Caco-2 (cell line): ENCODE data around the gene ELL2. TPM values are rescaled to one million over a fixed set of nuclear protein-coding genes. Genes with fewer than 3 reads are reported as not detected.

Experiments used
- BruUV-seq: library from RNA; stranded (reverse); fragments of 400-500 nt; replicated peaks from 2 replicates; lab custom pipeline; 2021; lab: Mats Ljungman, UMichigan
- CTCF ChIA-PET: fragments of 300-600 bp; sonication (Branson Sonifier 250); formaldehyde crosslinking; loops from one replicate; lab custom pipeline; 2022; ENCODE audit warnings: antibody characterized with exemption; lab: Charles Lee
- POLR2A ChIA-PET: fragments of 300-600 bp; sonication (Branson Sonifier 250); formaldehyde crosslinking; loops from one replicate; lab custom pipeline; 2022; ENCODE audit warnings: antibody characterized with exemption; lab: Charles Lee
- DNase-seq, 2 experiments: peaks; one replicate each; pipeline versions ENCODE4 v3.0.0 to v3.0.0-alpha.2; 2020 to 2022
- H3K27me3 ChIP-seq: replicated peaks from 2 replicates; pipeline ENCODE4 v1.6.0; 2011; ENCODE audit warnings: low read length; ENCODE audit not compliant: control insufficient read depth, insufficient read depth
- H3K36me3 ChIP-seq: 2 replicates; pipeline ENCODE4 v1.5.1; 2011; ENCODE audit warnings: low read length; ENCODE audit not compliant: control insufficient read depth, insufficient read depth
- H3K4me1 ChIP-seq: fragments of 250-450 bp; sonication (Bioruptor Pico); 2 replicates; pipeline ENCODE4 v1.5.1; 2020; ENCODE audit warnings: mild to moderate bottlenecking
- H3K4me3 ChIP-seq: 2 replicates; pipeline ENCODE4 v1.5.1; 2011; ENCODE audit warnings: low read depth, mild to moderate bottlenecking, control low read depth, low read length
- H3K9me3 ChIP-seq: fragments of 250-450 bp; sonication (Bioruptor Pico); 2 replicates; pipeline ENCODE4 v1.5.1; 2020; ENCODE audit warnings: mild to moderate bottlenecking, moderate library complexity
- H3K27ac Mint-ChIP-seq: one replicate; pipeline ENCODE4 v1.8.0; 2022; ENCODE audit warnings: mixed read lengths; ENCODE audit not compliant: unreplicated experiment
- H3K27me3 Mint-ChIP-seq: one replicate; pipeline ENCODE4 v1.8.0; 2022; ENCODE audit warnings: mixed read lengths; ENCODE audit not compliant: insufficient read depth, unreplicated experiment
- H3K36me3 Mint-ChIP-seq: one replicate; pipeline ENCODE4 v1.8.0; 2022; ENCODE audit warnings: mild to moderate bottlenecking, mixed read lengths; ENCODE audit not compliant: insufficient read depth, unreplicated experiment
- H3K4me1 Mint-ChIP-seq: one replicate; pipeline ENCODE4 v1.8.0; 2022; ENCODE audit warnings: low read depth, mixed read lengths; ENCODE audit not compliant: unreplicated experiment
- H3K4me3 Mint-ChIP-seq: one replicate; pipeline ENCODE4 v1.8.0; 2022; ENCODE audit warnings: mild to moderate bottlenecking, moderate library complexity, mixed read lengths; ENCODE audit not compliant: unreplicated experiment
- H3K9me3 Mint-ChIP-seq: one replicate; pipeline ENCODE4 v1.8.0; 2022; ENCODE audit warnings: mixed read lengths; ENCODE audit not compliant: unreplicated experiment
- intact Hi-C: fragments of 100-400 bp; cut with micrococcal nuclease; formaldehyde crosslinking; loops from one replicate; pipeline ENCODE4 v1.10.0; 2022; ENCODE audit not compliant: unreplicated experiment
- total RNA-seq: library from RNA; stranded (reverse); gene quantifications from 2 replicates; pipeline ENCODE4 v1.2.3, GENCODE V29; 2022
- TF ChIP-seq, protein P1 (sequence below), 2 experiments: fragments of 200-600 bp in 1 of 2; IDR thresholded peaks; 1 replicate in 1 of 2; 2 replicates in 1 of 2; pipeline versions ENCODE4 v1.5.1 to v1.8.0; 2011 to 2022; ENCODE audit warnings: antibody characterized with exemption in 1 of 2, control low read depth in 1 of 2, inconsistent platforms in 1 of 2, low read depth in 1 of 2, low read length in 1 of 2, mild to moderate bottlenecking in 1 of 2, moderate library complexity in 1 of 2; ENCODE audit not compliant: insufficient read depth in 1 of 2, severe bottlenecking in 1 of 2, unreplicated experiment in 1 of 2

The ELL2 gene
- total RNA-seq, 1 experiment from 2014 or later, result 81.0 TPM

DNA sequence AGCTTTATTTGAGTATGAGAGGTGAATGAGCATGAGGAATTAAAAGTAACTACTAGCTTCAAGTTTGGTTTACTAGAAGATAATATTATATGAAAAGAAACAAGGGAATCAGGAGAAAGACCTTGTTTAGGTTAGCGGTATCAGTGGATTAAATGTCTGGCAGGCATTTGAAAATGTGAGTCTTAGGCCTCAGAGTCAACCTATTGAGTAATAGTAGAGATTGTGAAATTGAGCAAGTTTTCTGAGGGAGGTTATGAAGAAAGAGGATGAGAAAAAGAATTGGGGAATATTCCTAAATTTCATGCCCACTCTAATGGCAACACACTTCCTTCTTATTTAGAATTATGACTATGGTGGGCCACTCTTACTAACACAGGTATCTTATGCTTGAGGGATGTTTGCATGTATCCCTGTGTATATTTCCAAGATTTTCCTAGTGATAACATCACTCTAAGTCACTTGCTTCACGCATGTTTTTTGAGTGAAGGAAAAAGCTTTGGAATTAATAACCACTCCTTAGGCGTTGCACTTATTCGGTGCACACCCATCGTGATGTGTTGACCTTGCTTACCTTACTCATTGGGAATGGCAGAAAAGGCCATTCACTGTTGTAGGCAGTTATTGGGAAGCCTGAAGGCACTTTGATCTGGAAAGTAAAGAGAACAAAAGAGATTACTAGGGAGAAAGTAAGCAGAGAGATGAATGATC is 8.2 kb upstream of the ELL2 start:
- no TSS peak for BruUV-seq
- POLR2A ChIA-PET, result no interaction called here
- TF ChIP-seq, protein P1, sequence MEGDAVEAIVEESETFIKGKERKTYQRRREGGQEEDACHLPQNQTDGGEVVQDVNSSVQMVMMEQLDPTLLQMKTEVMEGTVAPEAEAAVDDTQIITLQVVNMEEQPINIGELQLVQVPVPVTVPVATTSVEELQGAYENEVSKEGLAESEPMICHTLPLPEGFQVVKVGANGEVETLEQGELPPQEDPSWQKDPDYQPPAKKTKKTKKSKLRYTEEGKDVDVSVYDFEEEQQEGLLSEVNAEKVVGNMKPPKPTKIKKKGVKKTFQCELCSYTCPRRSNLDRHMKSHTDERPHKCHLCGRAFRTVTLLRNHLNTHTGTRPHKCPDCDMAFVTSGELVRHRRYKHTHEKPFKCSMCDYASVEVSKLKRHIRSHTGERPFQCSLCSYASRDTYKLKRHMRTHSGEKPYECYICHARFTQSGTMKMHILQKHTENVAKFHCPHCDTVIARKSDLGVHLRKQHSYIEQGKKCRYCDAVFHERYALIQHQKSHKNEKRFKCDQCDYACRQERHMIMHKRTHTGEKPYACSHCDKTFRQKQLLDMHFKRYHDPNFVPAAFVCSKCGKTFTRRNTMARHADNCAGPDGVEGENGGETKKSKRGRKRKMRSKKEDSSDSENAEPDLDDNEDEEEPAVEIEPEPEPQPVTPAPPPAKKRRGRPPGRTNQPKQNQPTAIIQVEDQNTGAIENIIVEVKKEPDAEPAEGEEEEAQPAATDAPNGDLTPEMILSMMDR (IDR thresholded peaks at IDR 0.05; ENCODE audit: insufficient read depth in 1 of 2, low read depth in 1 of 2, low read length in 1 of 2, severe bottlenecking in 1 of 2, unreplicated experiment in 1 of 2), result no peak
- Histone ChIP-seq H3K9me3 (no peaks in the 10 kb centered on the region), H3K4me3 (no peak overlapping the region), H3K27me3 (no peaks in the 10 kb centered on the region), H3K36me3 (no peaks in the 10 kb centered on the region), H3K4me1 (peaks cover 30% of the 10 kb centered on the region)
- Mint-ChIP-seq H3K27ac (no peak overlapping the region), H3K9me3 (no peaks in the 10 kb centered on the region), H3K36me3 (no peaks in the 10 kb centered on the region), H3K27me3 (no peaks in the 10 kb centered on the region), H3K4me1 (peaks cover 24% of the 10 kb centered on the region), H3K4me3 (no peak overlapping the region)
- intact Hi-C loops, result no loop called here
- no peak for DNase-seq
- CTCF ChIA-PET, result no interaction called here

DNA sequence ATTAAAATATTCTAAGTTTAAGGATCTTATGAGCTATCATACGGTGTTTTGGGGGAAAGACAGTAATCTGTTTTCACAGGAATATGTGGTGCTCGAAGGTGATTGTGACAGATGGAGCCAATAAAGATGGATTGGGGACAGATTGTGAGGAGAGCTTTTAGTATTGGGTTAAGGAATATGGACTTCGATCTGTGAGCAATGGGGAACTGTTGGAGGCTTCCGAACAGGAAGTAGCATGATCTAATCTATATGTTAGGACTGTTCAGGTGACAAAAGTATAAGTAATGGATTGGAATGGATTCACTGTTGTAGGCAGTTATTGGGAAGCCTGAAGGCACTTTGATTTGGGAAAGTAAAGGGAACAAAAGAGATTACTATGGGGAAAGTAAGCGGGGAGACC is 7.4 kb upstream of the ELL2 start:
- TF ChIP-seq, protein P1 (IDR thresholded peaks at IDR 0.05; ENCODE audit: insufficient read depth in 1 of 2, low read depth in 1 of 2, low read length in 1 of 2, severe bottlenecking in 1 of 2, unreplicated experiment in 1 of 2), result no peak
- BruUV-seq, result no TSS peak
- H3K4me1 ChIP-seq, result peaks cover 33% of the 10 kb centered on the region
- Mint-ChIP-seq H3K4me3 (no peak overlapping the region), H3K27ac (no peak overlapping the region), H3K4me1 (peaks cover 19% of the 10 kb centered on the region), H3K36me3 (no peaks in the 10 kb centered on the region), H3K9me3 (no peaks in the 10 kb centered on the region), H3K27me3 (no peaks in the 10 kb centered on the region)
- H3K27me3 ChIP-seq, result no peaks in the 10 kb centered on the region
- DNase-seq, result no peak
- no peaks in the 10 kb centered on the region for H3K36me3 ChIP-seq
- intact Hi-C loops, result no loop called here
- ChIA-PET POLR2A (no interaction called here), CTCF (no interaction called here)
- no peak overlapping the region for H3K4me3 ChIP-seq
- H3K9me3 ChIP-seq, result no peaks in the 10 kb centered on the region

DNA sequence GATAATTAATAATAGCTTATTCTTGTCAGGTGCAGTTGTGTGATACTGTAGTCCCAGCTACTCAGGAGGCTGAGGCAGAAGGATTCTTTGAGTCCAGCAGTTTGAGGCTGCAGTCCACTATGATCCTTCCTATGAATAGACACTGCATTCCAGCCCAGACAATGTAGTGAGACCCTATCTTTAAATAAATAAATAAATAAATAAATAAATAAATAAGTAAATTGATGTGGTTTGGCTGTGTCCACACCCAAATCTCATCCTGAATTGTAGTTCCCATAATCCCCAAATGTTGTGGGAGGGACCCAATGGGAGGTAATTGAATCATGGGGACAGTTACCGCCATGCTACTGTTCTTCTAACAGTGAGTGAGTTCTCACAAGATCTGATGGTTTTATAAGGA is 5.6 kb upstream of the ELL2 start:
- POLR2A ChIA-PET, result no interaction called here
- H3K4me3 ChIP-seq, result no peak overlapping the region
- no peaks in the 10 kb centered on the region for H3K9me3 ChIP-seq
- TF ChIP-seq, protein P1 (IDR thresholded peaks at IDR 0.05; ENCODE audit: insufficient read depth in 1 of 2, low read depth in 1 of 2, low read length in 1 of 2, severe bottlenecking in 1 of 2, unreplicated experiment in 1 of 2), result no peak
- Mint-ChIP-seq H3K4me1 (peaks cover 19% of the 10 kb centered on the region), H3K27me3 (no peaks in the 10 kb centered on the region), H3K9me3 (no peaks in the 10 kb centered on the region), H3K27ac (no peak overlapping the region), H3K4me3 (no peak overlapping the region), H3K36me3 (peaks cover 2% of the 10 kb centered on the region)
- CTCF ChIA-PET, result no interaction called here
- no peak for DNase-seq
- no peaks in the 10 kb centered on the region for H3K36me3 ChIP-seq
- no TSS peak for BruUV-seq
- H3K4me1 ChIP-seq, result peaks cover 43% of the 10 kb centered on the region
- intact Hi-C loops, result no loop called here
- no peaks in the 10 kb centered on the region for H3K27me3 ChIP-seq
